GM21529 (cell line): ENCODE data around the gene ANKRD30BL.
"Not testable (repeated sequence)": the region's sequence is repeated elsewhere in the genome, so short reads cannot be mapped to it uniquely, and the experiment has no call there.

ENCODE experiments used
- ATAC-seq: cut with Tn5 transposase; IDR thresholded peaks from one replicate; pipeline ENCODE4 v1.9.1; 2021; ENCODE audit not compliant: unreplicated experiment

Gene ANKRD30BL

GRCh38 chr2:132161161-132162124 is at the start of gene ANKRD30BL:
Gene ANKRD30BL, minus strand, starts transcription at chr2:132161952. Its CDS starts 247 bp downstream, at chr2:132161705.
- ATAC-seq = not testable (repeated sequence)

DNA sequence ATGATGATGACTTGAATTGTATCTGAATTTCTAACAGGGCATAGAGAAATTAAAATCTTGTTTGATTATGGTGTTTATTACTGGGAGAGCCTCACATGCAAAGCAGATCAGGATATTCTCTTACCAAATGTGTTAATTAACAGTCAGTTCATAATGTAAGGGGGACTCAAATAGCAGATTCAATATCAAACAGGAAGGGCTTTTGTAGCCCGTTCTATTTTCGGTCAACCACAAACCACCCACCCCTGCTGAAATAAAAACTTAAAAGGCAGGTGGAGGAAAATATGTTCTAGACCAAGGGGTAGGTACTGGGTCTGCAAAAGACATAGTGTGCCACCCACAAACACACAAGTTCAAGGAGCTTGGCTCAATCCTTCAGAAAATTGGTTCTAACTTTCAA is 41.1 kb upstream of the ANKRD30BL start:
- not testable (repeated sequence) for ATAC-seq

DNA sequence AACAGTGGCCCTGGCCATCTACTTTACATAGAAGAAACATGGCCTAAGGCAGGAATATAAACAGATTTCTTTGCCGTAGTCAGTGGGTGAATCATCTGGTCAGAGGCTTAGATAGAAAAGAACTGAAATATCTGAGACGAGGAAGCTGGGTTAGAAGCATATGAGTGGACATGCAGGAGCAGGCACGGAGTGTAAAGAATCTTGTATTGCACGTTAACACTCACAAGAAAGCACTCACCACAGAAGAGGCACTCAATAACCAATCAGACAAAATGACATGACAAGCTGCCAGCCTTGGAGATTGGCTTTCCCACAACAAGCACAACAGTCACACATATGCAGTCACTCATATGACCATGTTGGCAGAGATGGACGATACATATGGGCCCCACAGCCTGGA is 31.1 kb upstream of the ANKRD30BL start:
- ATAC-seq = not testable (repeated sequence)

- not testable (repeated sequence) for ATAC-seq
Measured at GRCh38 chr2:132167100-132167499, 5.3 kb upstream of the ANKRD30BL start.

DNA sequence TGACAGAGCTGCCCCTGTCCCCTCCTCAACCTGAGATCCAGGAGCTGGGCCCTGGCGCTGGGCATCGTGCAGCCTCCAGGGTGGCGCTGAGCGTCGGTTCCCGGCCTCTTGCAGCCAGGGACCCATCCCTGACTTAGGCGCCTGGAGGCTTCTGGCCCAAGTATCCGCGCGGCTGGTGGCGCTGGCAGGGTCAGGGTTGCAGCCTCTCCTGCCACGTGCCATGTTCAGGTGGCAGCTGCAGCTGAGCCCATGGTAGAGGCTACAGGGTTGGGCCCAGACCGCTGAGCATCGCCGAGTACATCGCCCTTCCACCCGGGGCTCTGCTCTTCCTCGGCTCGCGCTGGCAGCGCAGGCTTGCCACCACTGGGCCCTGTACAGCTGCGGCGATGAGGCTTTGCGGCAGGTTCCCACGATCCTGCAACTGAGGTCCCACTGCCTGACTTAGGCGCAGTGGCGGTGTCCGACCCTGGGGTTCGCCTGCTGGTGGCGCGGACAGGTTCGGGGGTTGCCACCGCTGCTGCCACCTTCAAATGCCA is 441 bp upstream of the ANKRD30BL start:
- ATAC-seq = not testable (repeated sequence)

- not testable (repeated sequence) for ATAC-seq
Measured at GRCh38 chr2:132146774-132147173, 15.0 kb downstream of the ANKRD30BL start.
